Fibroblast of villous mesenchyme (primary cell): ENCODE results near the gene IL17RD. TPM values are rescaled to one million over a fixed set of nuclear protein-coding genes. Genes with fewer than 3 reads are reported as not detected.

ENCODE experiments used
- DNase-seq: peaks from one replicate; pipeline ENCODE4 v3.0.0-alpha.2; 2010; ENCODE audit warnings: low read depth
- H3K4me3 ChIP-seq: 2 replicates; pipeline ENCODE4 v1.5.1; 2011; ENCODE audit warnings: low read depth, mild to moderate bottlenecking, low read length
- CTCF ChIP-seq: IDR thresholded peaks from 2 replicates; pipeline ENCODE4 v1.5.1; 2012; ENCODE audit warnings: low read depth, mild to moderate bottlenecking, low read length; ENCODE audit not compliant: insufficient read depth
- total RNA-seq: library from RNA; depleted of rRNA; stranded (reverse); fragments of >200 nt; gene quantifications from 2 replicates; pipeline ENCODE4 v1.2.3, GENCODE V29; 2012

The IL17RD gene
- total RNA-seq, 1 donor = 0.86 TPM

- H3K4me3 ChIP-seq = no peak overlapping the region
- no peak for DNase-seq
- no peak for TF ChIP-seq CTCF
Measured at GRCh38 chr3:57166660-57167059, 1.5 kb upstream of the IL17RD start.

- TF ChIP-seq CTCF = no peak
- DNase-seq = no peak
Measured at GRCh38 chr3:57165641-57166040, 488 bp upstream of the IL17RD start.

GRCh38 chr3:57164217-57164656 is 916 bp downstream of the IL17RD start:
- no peak for TF ChIP-seq CTCF

More at GRCh38 chr3:57165641-57166040, 488 bp upstream of the IL17RD start:
- no peak overlapping the region for H3K4me3 ChIP-seq

GRCh38 chr3:57163751-57164150 is 1.4 kb downstream of the IL17RD start:
- H3K4me3 ChIP-seq = no peak overlapping the region
- TF ChIP-seq CTCF = no peak
- no peak for DNase-seq

More at GRCh38 chr3:57164217-57164656, 916 bp downstream of the IL17RD start:
- H3K4me3 ChIP-seq = peak overlapping the region; percentile 62
- no peak for DNase-seq

- DNase-seq = no peak
- no peak overlapping the region for H3K4me3 ChIP-seq
- TF ChIP-seq CTCF = no peak
Measured at GRCh38 chr3:57161915-57162314, 3.2 kb downstream of the IL17RD start.

GRCh38 chr3:57160765-57161538 is 4.2 kb downstream of the IL17RD start:
- DNase-seq = no peak

More at GRCh38 chr3:57160765-57161538, 4.2 kb downstream of the IL17RD start:
- TF ChIP-seq CTCF = no peak
- no peak overlapping the region for H3K4me3 ChIP-seq
